GM20431 (cell line): ENCODE data around the gene METTL18.
"Not testable (repeated sequence)": the region's sequence is repeated elsewhere in the genome, so short reads cannot be mapped to it uniquely, and the experiment has no call there.

Source experiments
- in situ Hi-C: fragments of 300-500 bp; cut with MseI, MboI; formaldehyde crosslinking; loops from one replicate; pipeline ENCODE4 v1.15.0; 2020; ENCODE audit warnings: low sequenced_read_pairs; ENCODE audit not compliant: unreplicated experiment

The METTL18 gene

GRCh38 chr1:169794530-169795416 lies at the start of gene METTL18:
TSS of gene METTL18 (minus strand) at chr1:169794907. CDS start at chr1:169793695, 1,212 bp downstream.
- in situ Hi-C loops, result no loop called here

GRCh38 chr1:169838942-169839341 lies 44.2 kb upstream of the METTL18 start:
- in situ Hi-C loops, result no loop called here

- in situ Hi-C loops, result no loop called here
Observed at GRCh38 chr1:169836198-169836597, 41.5 kb upstream of the METTL18 start.

GRCh38 chr1:169835647-169836046 lies 40.9 kb upstream of the METTL18 start:
- in situ Hi-C loops, result no loop called here

GRCh38 chr1:169834869-169835268 lies 40.2 kb upstream of the METTL18 start:
- in situ Hi-C loops, result no loop called here

GRCh38 chr1:169833179-169833901 lies 38.6 kb upstream of the METTL18 start:
- in situ Hi-C loops, result no loop called here

- in situ Hi-C loops, result no loop called here
Observed at GRCh38 chr1:169829671-169830070, 35.0 kb upstream of the METTL18 start.

GRCh38 chr1:169824153-169824552 lies 29.4 kb upstream of the METTL18 start:
- in situ Hi-C loops, result no loop called here

GRCh38 chr1:169821500-169821899 lies 26.8 kb upstream of the METTL18 start:
- in situ Hi-C loops, result no loop called here

GRCh38 chr1:169816617-169817016 lies 21.9 kb upstream of the METTL18 start:
- in situ Hi-C loops, result no loop called here

GRCh38 chr1:169814265-169814664 lies 19.6 kb upstream of the METTL18 start:
- in situ Hi-C loops, result no loop called here

GRCh38 chr1:169812131-169812530 lies 17.4 kb upstream of the METTL18 start:
- in situ Hi-C loops, result no loop called here

- in situ Hi-C loops, result not testable (repeated sequence)
Observed at GRCh38 chr1:169811418-169812035, 16.8 kb upstream of the METTL18 start.

- in situ Hi-C loops, result no loop called here
Observed at GRCh38 chr1:169809370-169810095, 14.8 kb upstream of the METTL18 start.

- in situ Hi-C loops, result no loop called here
Observed at GRCh38 chr1:169804941-169805340, 10.2 kb upstream of the METTL18 start.

- in situ Hi-C loops, result no loop called here
Observed at GRCh38 chr1:169802888-169803287, 8.2 kb upstream of the METTL18 start.

GRCh38 chr1:169797281-169797680 lies 2.6 kb upstream of the METTL18 start:
- in situ Hi-C loops, result no loop called here

- in situ Hi-C loops, result no loop called here
Observed at GRCh38 chr1:169796274-169796810, 1.6 kb upstream of the METTL18 start.

GRCh38 chr1:169795687-169796086 lies 980 bp upstream of the METTL18 start:
- in situ Hi-C loops, result no loop called here

GRCh38 chr1:169793730-169794129 lies 977 bp downstream of the METTL18 start:
- in situ Hi-C loops, result no loop called here
